Cortex of kidney (tissue), 1 donor: Measurements from ENCODE around the gene IRF4.

ENCODE experiments used
- DNase-seq: peaks from one replicate; lab custom pipeline; 2025; lab: John Stamatoyannopoulos, UW

The IRF4 gene

GRCh38 chr6:443621-444159, 52.1 kb downstream of the IRF4 start:
- no peak for DNase-seq

- no peak for DNase-seq
Measured at GRCh38 chr6:444653-445275, 53.2 kb downstream of the IRF4 start.

- DNase-seq, result no peak
Measured at GRCh38 chr6:445571-446417, 54.2 kb downstream of the IRF4 start.

GRCh38 chr6:446418-447366, 55.1 kb downstream of the IRF4 start:
- no peak for DNase-seq

- DNase-seq, result no peak
Measured at GRCh38 chr6:447381-448165, 56.0 kb downstream of the IRF4 start.

GRCh38 chr6:448296-449056, 56.9 kb downstream of the IRF4 start:
- DNase-seq, result no peak

GRCh38 chr6:449057-449430, 57.5 kb downstream of the IRF4 start:
- no peak for DNase-seq

GRCh38 chr6:449486-450419, 58.2 kb downstream of the IRF4 start:
- no peak for DNase-seq

- no peak for DNase-seq
Measured at GRCh38 chr6:451336-451735, 59.8 kb downstream of the IRF4 start.

- DNase-seq, result no peak
Measured at GRCh38 chr6:451847-452246, 60.3 kb downstream of the IRF4 start.

- DNase-seq, result no peak
Measured at GRCh38 chr6:452301-453067, 60.9 kb downstream of the IRF4 start.

GRCh38 chr6:453152-453551, 61.6 kb downstream of the IRF4 start:
- no peak for DNase-seq

- no peak for DNase-seq
Measured at GRCh38 chr6:454148-454991, 62.8 kb downstream of the IRF4 start.

- no peak for DNase-seq
Measured at GRCh38 chr6:455006-455585, 63.5 kb downstream of the IRF4 start.

- no peak for DNase-seq
Measured at GRCh38 chr6:455835-456234, 64.3 kb downstream of the IRF4 start.

- no peak for DNase-seq
Measured at GRCh38 chr6:456358-456867, 64.9 kb downstream of the IRF4 start.

- DNase-seq, result no peak
Measured at GRCh38 chr6:456887-457286, 65.3 kb downstream of the IRF4 start.
